Suprapubic skin (tissue), 4 donors: ENCODE data around the gene CEBPB. TPM values are rescaled to one million over a fixed set of nuclear protein-coding genes. Genes with fewer than 3 reads are reported as not detected.
A peak's percentile ranks its signal among the peaks of the same experiment; 100 is the strongest.

Experiments used
- DNase-seq, 2 donors: peaks; one replicate each; pipeline ENCODE4 v3.0.0-alpha.2; 2019; ENCODE audit warnings: low spot score in 2 of 2
- H3K27ac ChIP-seq: fragments of 200-600 bp; sonication (generic); one replicate; pipeline ENCODE4 v1.5.1; 2019
- H3K27me3 ChIP-seq: fragments of 200-600 bp; sonication (generic); one replicate; pipeline ENCODE4 v1.5.1; 2019
- H3K36me3 ChIP-seq: fragments of 200-600 bp; sonication (generic); one replicate; pipeline ENCODE4 v1.5.1; 2019
- H3K4me1 ChIP-seq: fragments of 200-600 bp; sonication (generic); one replicate; pipeline ENCODE4 v1.5.1; 2019
- H3K4me3 ChIP-seq: fragments of 200-600 bp; sonication (generic); one replicate; pipeline ENCODE4 v1.5.1; 2019; ENCODE audit warnings: mild to moderate bottlenecking
- H3K9me3 ChIP-seq: fragments of 200-600 bp; sonication (generic); one replicate; pipeline ENCODE4 v1.5.1; 2019
- CTCF ChIP-seq, 2 donors: fragments of 200-600 bp in 1 of 2; fragments of 450-650 bp in 1 of 2; sonication (generic) in 1 of 2; IDR thresholded peaks; one replicate each; pipeline ENCODE4 v1.5.1; 2016 to 2019; ENCODE audit warnings: antibody characterized with exemption in 2 of 2, mild to moderate bottlenecking in 1 of 2, moderate library complexity in 1 of 2
- EP300 ChIP-seq: sonication (generic); formaldehyde crosslinking; IDR thresholded peaks from one replicate; pipeline ENCODE4 v1.6.1; 2017; ENCODE audit warnings: antibody characterized with exemption
- POLR2A ChIP-seq, 2 donors: fragments of 450-650 bp; IDR thresholded peaks; one replicate each; pipeline ENCODE4 v1.6.1; 2017; ENCODE audit warnings: antibody characterized with exemption in 2 of 2, mild to moderate bottlenecking in 2 of 2, moderate library complexity in 2 of 2
- POLR2AphosphoS5 ChIP-seq, 3 donors: sonication (generic); formaldehyde crosslinking; IDR thresholded peaks; one replicate each; pipeline ENCODE4 v1.6.1; 2017; ENCODE audit warnings: antibody characterized with exemption in 3 of 3
- WGBS: methylation state at CpG from one replicate; pipeline ENCODE4 v1.1.5; 2018; 5-methylcytosine and 5-hydroxymethylcytosine counted together
- total RNA-seq, 4 donors: library from RNA; depleted of rRNA; stranded (reverse); fragments of >200 nt; gene quantifications; one replicate each; pipeline ENCODE4 v1.1.0, GENCODE V29; 2016

CEBPB gene
- total RNA-seq, 4 donors from 2014 or later = 43.2 to 83.9 (median 69.2) TPM

- DNase-seq = no peak
- H3K9me3 ChIP-seq = no peaks in the 10 kb centered on the region
- H3K4me1 ChIP-seq = peaks cover 45% of the 10 kb centered on the region
- peak overlapping the region; percentile 69 for H3K27ac ChIP-seq
- no peak overlapping the region for H3K4me3 ChIP-seq
- 52% methylated on average over 4 of the region's 4 CpGs for WGBS
- no peaks in the 10 kb centered on the region for H3K27me3 ChIP-seq
- no peaks in the 10 kb centered on the region for H3K36me3 ChIP-seq
- no peak for TF ChIP-seq CTCF (IDR thresholded peaks at IDR 0.05)
- no peak for TF ChIP-seq POLR2A (IDR thresholded peaks at IDR 0.05)
- TF ChIP-seq EP300 = no peak
- TF ChIP-seq POLR2AphosphoS5 (IDR thresholded peaks at IDR 0.05) = no peak
These were observed 26.0 kb downstream of the CEBPB start for GRCh38 chr20:50216543-50217206.

GRCh38 chr20:50217207-50217949 is 26.7 kb downstream of the CEBPB start:
- no peak for DNase-seq
- Histone ChIP-seq H3K4me3 (no peak overlapping the region), H3K36me3 (no peaks in the 10 kb centered on the region), H3K27me3 (no peaks in the 10 kb centered on the region), H3K4me1 (peaks cover 51% of the 10 kb centered on the region), H3K27ac (peak overlapping the region; percentile 69), H3K9me3 (no peaks in the 10 kb centered on the region)
- TF ChIP-seq CTCF (IDR thresholded peaks at IDR 0.05) (no peak), POLR2A (IDR thresholded peaks at IDR 0.05) (no peak), EP300 (no peak), POLR2AphosphoS5 (IDR thresholded peaks at IDR 0.05) (no peak)
- 98% methylated on average over 4 of the region's 14 CpGs for WGBS

GRCh38 chr20:50218987-50219435 is 28.4 kb downstream of the CEBPB start:
- Histone ChIP-seq H3K27ac (no peak overlapping the region), H3K9me3 (no peaks in the 10 kb centered on the region), H3K27me3 (no peaks in the 10 kb centered on the region), H3K4me1 (peaks cover 68% of the 10 kb centered on the region), H3K4me3 (no peak overlapping the region), H3K36me3 (no peaks in the 10 kb centered on the region)
- DNase-seq = no peak
- TF ChIP-seq POLR2AphosphoS5 (IDR thresholded peaks at IDR 0.05) = no peak
- TF ChIP-seq POLR2A (IDR thresholded peaks at IDR 0.05) = no peak
- no peak for TF ChIP-seq CTCF (IDR thresholded peaks at IDR 0.05)
- no peak for TF ChIP-seq EP300
- WGBS = 85% methylated on average over 5 of the region's 5 CpGs

- no peaks in the 10 kb centered on the region for H3K27me3 ChIP-seq
- H3K27ac ChIP-seq = peak overlapping the region; percentile 40
- no peak for TF ChIP-seq EP300
- no peak for TF ChIP-seq POLR2AphosphoS5 (IDR thresholded peaks at IDR 0.05)
- H3K9me3 ChIP-seq = no peaks in the 10 kb centered on the region
- 67% methylated on average over 4 of the region's 4 CpGs for WGBS
- H3K36me3 ChIP-seq = no peaks in the 10 kb centered on the region
- H3K4me1 ChIP-seq = peaks cover 73% of the 10 kb centered on the region
- DNase-seq = no peak
- no peak overlapping the region for H3K4me3 ChIP-seq
These were observed 29.0 kb downstream of the CEBPB start for GRCh38 chr20:50219600-50219999.

- H3K36me3 ChIP-seq = no peaks in the 10 kb centered on the region
- no peak for TF ChIP-seq EP300
- no peak for TF ChIP-seq POLR2AphosphoS5 (IDR thresholded peaks at IDR 0.05)
- TF ChIP-seq POLR2A (IDR thresholded peaks at IDR 0.05) = no peak
- TF ChIP-seq CTCF (IDR thresholded peaks at IDR 0.05) = no peak
- H3K27ac ChIP-seq = peak overlapping the region; percentile 40
- H3K9me3 ChIP-seq = no peaks in the 10 kb centered on the region
- H3K27me3 ChIP-seq = no peaks in the 10 kb centered on the region
- peaks cover 76% of the 10 kb centered on the region for H3K4me1 ChIP-seq
- 65% methylated on average over 10 of the region's 11 CpGs for WGBS
- no peak for DNase-seq
- H3K4me3 ChIP-seq = no peak overlapping the region
These were observed 29.7 kb downstream of the CEBPB start for GRCh38 chr20:50220093-50220893.
